K562 (cell line): ENCODE measurements around the gene TLR8. TPM values are rescaled to one million over a fixed set of nuclear protein-coding genes. Genes with fewer than 3 reads are reported as not detected.
A peak's percentile ranks its signal among the peaks of the same experiment; 100 is the strongest.

ENCODE experiments used
- ATF7 ChIP-seq: fragments of 450-650 bp; IDR thresholded peaks from 2 replicates; pipeline ENCODE4 v1.7.1; 2014; ENCODE audit warnings: mild to moderate bottlenecking, moderate library complexity
- CAMTA2 ChIP-seq: fragments of 250-450 bp; sonication (Bioruptor Pico); conservative IDR thresholded peaks from 2 replicates; pipeline ENCODE4 v1.5.1; 2022
- CBX2 ChIP-seq: fragments of 200-600 bp; sonication (generic); IDR thresholded peaks from one replicate; pipeline ENCODE4 v1.6.1; 2012; ENCODE audit warnings: mild to moderate bottlenecking, low read length, inconsistent platforms; ENCODE audit not compliant: insufficient read depth, poor library complexity, severe bottlenecking
- CREM ChIP-seq: IDR thresholded peaks from 2 replicates; pipeline ENCODE4 v1.6.1; 2014; ENCODE audit warnings: antibody characterized with exemption, low read depth
- CTBP1 ChIP-seq: fragments of 450-650 bp; IDR thresholded peaks from 2 replicates; pipeline ENCODE4 v1.6.1; 2016; ENCODE audit warnings: borderline replicate concordance
- JUND ChIP-seq, 2 experiments: IDR thresholded peaks; 2 replicates in 1 of 2; 3 replicates in 1 of 2; pipeline ENCODE4 v1.6.1; 2011; ENCODE audit warnings: borderline replicate concordance in 2 of 2, low read depth in 2 of 2, low read length in 2 of 2, improper control_type of control experiment in 1 of 2, missing biosample characterization in 1 of 2, missing genetic modification characterization in 1 of 2, missing genetic modification reagents in 1 of 2
- MCM3 ChIP-seq: fragments of 450-650 bp; IDR thresholded peaks from 2 replicates; pipeline ENCODE4 v1.6.1; 2016
- NBN ChIP-seq: fragments of 450-650 bp; IDR thresholded peaks from 2 replicates; pipeline ENCODE4 v1.6.1; 2016; ENCODE audit warnings: low read depth, mild to moderate bottlenecking
- PML ChIP-seq: IDR thresholded peaks from 2 replicates; pipeline ENCODE4 v1.6.1; 2012; ENCODE audit warnings: low read length, inconsistent platforms
- RAD21 ChIP-seq, 2 experiments: fragments of 250-450 bp in 1 of 2; fragments of 450-650 bp in 1 of 2; sonication (Bioruptor Pico) in 1 of 2; formaldehyde crosslinking in 1 of 2; IDR thresholded peaks in 1 of 2; conservative IDR thresholded peaks in 1 of 2; 2 replicates each; pipeline versions ENCODE4 v1.4.0 to v1.8.0; 2020 to 2022; ENCODE audit warnings: mild to moderate bottlenecking in 2 of 2, moderate library complexity in 1 of 2
- RBM25 ChIP-seq: fragments of 200-400 bp; formaldehyde crosslinking; IDR thresholded peaks from 2 replicates; pipeline ENCODE4 v1.6.1; 2018; ENCODE audit warnings: low read length, low read depth, moderate library complexity; ENCODE audit not compliant: severe bottlenecking
- RBM34 ChIP-seq: fragments of 200-400 bp; formaldehyde crosslinking; IDR thresholded peaks from 2 replicates; pipeline ENCODE4 v1.6.1; 2018; ENCODE audit warnings: low read length, borderline replicate concordance; ENCODE audit not compliant: insufficient read depth
- RBM39 ChIP-seq: fragments of 200-400 bp; formaldehyde crosslinking; optimal IDR thresholded peaks from 2 replicates; pipeline ENCODE3; 2018; ENCODE audit warnings: low read depth, low read length
- SNRNP70 ChIP-seq: fragments of 200-400 bp; formaldehyde crosslinking; optimal IDR thresholded peaks from 2 replicates; pipeline ENCODE3; 2017; ENCODE audit warnings: low read depth, low read length
- TGIF2 ChIP-seq: sonication (generic); formaldehyde crosslinking; IDR thresholded peaks from 2 replicates; pipeline ENCODE4 v1.8.1; 2022; ENCODE audit warnings: mild to moderate bottlenecking, missing genetic modification reagents, moderate library complexity
- U2AF1 ChIP-seq: fragments of 200-400 bp; formaldehyde crosslinking; optimal IDR thresholded peaks from 2 replicates; pipeline ENCODE3; 2017; ENCODE audit warnings: mild to moderate bottlenecking, low read depth, low read length, moderate library complexity
- ZNF197 ChIP-seq: fragments of 200-800 bp; sonication (Bioruptor generic); IDR thresholded peaks from 2 replicates; pipeline ENCODE4 v1.6.1; 2016; ENCODE audit warnings: low read depth, missing genetic modification characterization, missing compliant biosample characterization
- ZNF324 ChIP-seq: fragments of 250-450 bp; sonication (Bioruptor Pico); IDR thresholded peaks from 2 replicates; pipeline ENCODE4 v1.4.0; 2020; ENCODE audit warnings: mild to moderate bottlenecking
- ZNF551 ChIP-seq: fragments of 250-450 bp; sonication (Bioruptor Pico); IDR thresholded peaks from 2 replicates; pipeline ENCODE4 v1.5.0; 2021; ENCODE audit warnings: mild to moderate bottlenecking, moderate library complexity
- ZNF77 ChIP-seq: fragments of 250-450 bp; sonication (Bioruptor Pico); IDR thresholded peaks from 2 replicates; pipeline ENCODE4 v1.5.0; 2020
- polyA plus RNA-seq, 8 experiments: library from polyadenylated mRNA; depleted of rRNA in 4 of 8; stranded (reverse) in 5 of 8; unstranded in 3 of 8; fragments of >200 nt; fragmentation: Nextera tagmentation in 2 of 8; fragmentation: Illumina TruSeq in 1 of 8; extraction: Ambion mirVana in 2 of 8; extraction: Trizol in 1 of 8; gene quantifications; 2 replicates each; pipeline versions ENCODE4 v1.2.1 to v1.2.3, GENCODE V29; 2011 to 2014; ENCODE audit warnings: inconsistent platforms in 1 of 8, missing spikeins in 1 of 8
- total RNA-seq, 7 experiments: library from RNA; depleted of rRNA in 6 of 7; stranded (reverse); fragments of >200 nt in 6 of 7; fragmentation: Illumina TruSeq in 2 of 7; extraction: Trizol in 2 of 7; gene quantifications; 2 replicates each; pipeline versions ENCODE4 v1.2.1 to v1.2.3, GENCODE V29; 2011 to 2021; ENCODE audit warnings: low replicate concordance in 1 of 7
- TF ChIP-seq, protein P1 (sequence below): sonication (generic); formaldehyde crosslinking; IDR thresholded peaks from 2 replicates; pipeline ENCODE4 v1.8.1; 2022; ENCODE audit warnings: missing genetic modification reagents
- TF ChIP-seq, protein P2 (sequence below), 2 experiments: fragments of 450-650 bp; IDR thresholded peaks; 2 replicates each; pipeline ENCODE4 v1.6.1; 2018; ENCODE audit warnings: mild to moderate bottlenecking in 2 of 2, low read depth in 1 of 2; ENCODE audit not compliant: partially characterized antibody in 2 of 2
- TF ChIP-seq, protein P3 (sequence below): sonication (generic); formaldehyde crosslinking; IDR thresholded peaks from 2 replicates; pipeline ENCODE4 v1.8.1; 2023; ENCODE audit warnings: mild to moderate bottlenecking, missing genetic modification reagents

The TLR8 gene
- total and polyA plus RNA-seq, 9 of the 15 experiments (the other 6 are each of a cell fraction or from before 2014, with no cell fraction given), result not detected

DNA sequence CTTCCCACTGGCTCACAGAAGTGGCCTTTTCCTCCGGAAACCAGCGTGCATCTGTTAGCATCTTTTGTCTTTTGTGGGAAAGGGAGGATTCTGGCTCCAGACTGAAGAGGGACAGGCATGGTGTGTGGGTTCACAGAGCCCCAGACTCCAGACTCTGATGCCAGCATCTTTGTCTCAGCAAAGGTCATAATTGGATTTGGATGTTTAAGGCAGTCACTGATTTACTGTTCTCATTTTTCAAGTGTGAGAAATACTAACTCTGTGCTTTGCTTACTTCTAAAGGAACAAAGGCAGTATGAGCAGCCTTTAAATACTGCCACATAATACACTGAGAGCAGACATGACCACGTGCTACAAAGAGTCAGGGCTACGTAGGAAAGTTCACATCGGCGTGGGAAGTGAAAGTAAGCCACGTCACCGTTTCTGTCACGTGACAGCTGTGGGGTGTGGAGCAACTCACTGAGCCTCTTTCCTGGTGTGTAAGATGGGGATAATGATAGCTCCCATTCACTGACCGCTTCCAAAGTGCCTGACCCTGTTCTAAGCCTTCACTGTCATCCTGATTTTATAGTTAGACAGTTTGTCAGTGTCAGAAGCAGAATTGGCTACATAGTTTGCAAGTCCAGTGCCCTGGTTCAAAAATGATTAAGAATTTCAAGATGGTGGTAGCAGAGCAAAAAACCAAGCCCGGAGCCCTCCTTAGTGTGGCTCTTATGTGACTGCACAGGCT lies 43.7 kb downstream of the TLR8 start (continued):
- no peak for TF ChIP-seq CAMTA2
- TF ChIP-seq, protein P1, sequence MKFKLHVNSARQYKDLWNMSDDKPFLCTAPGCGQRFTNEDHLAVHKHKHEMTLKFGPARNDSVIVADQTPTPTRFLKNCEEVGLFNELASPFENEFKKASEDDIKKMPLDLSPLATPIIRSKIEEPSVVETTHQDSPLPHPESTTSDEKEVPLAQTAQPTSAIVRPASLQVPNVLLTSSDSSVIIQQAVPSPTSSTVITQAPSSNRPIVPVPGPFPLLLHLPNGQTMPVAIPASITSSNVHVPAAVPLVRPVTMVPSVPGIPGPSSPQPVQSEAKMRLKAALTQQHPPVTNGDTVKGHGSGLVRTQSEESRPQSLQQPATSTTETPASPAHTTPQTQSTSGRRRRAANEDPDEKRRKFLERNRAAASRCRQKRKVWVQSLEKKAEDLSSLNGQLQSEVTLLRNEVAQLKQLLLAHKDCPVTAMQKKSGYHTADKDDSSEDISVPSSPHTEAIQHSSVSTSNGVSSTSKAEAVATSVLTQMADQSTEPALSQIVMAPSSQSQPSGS, result no peak
- TF ChIP-seq RBM39, result no peak
- no peak for TF ChIP-seq ZNF551 (CRISPR knock-in tag)
- no peak for TF ChIP-seq TGIF2 (CRISPR knock-in tag)
- TF ChIP-seq SNRNP70, result no peak
- TF ChIP-seq RAD21 (CRISPR knock-in tag; conservative IDR thresholded peaks at IDR 0.05 in 1 of 2, IDR thresholded peaks at IDR 0.05 in 1 of 2), result no peak
- TF ChIP-seq U2AF1, result no peak
- TF ChIP-seq, protein P2, sequence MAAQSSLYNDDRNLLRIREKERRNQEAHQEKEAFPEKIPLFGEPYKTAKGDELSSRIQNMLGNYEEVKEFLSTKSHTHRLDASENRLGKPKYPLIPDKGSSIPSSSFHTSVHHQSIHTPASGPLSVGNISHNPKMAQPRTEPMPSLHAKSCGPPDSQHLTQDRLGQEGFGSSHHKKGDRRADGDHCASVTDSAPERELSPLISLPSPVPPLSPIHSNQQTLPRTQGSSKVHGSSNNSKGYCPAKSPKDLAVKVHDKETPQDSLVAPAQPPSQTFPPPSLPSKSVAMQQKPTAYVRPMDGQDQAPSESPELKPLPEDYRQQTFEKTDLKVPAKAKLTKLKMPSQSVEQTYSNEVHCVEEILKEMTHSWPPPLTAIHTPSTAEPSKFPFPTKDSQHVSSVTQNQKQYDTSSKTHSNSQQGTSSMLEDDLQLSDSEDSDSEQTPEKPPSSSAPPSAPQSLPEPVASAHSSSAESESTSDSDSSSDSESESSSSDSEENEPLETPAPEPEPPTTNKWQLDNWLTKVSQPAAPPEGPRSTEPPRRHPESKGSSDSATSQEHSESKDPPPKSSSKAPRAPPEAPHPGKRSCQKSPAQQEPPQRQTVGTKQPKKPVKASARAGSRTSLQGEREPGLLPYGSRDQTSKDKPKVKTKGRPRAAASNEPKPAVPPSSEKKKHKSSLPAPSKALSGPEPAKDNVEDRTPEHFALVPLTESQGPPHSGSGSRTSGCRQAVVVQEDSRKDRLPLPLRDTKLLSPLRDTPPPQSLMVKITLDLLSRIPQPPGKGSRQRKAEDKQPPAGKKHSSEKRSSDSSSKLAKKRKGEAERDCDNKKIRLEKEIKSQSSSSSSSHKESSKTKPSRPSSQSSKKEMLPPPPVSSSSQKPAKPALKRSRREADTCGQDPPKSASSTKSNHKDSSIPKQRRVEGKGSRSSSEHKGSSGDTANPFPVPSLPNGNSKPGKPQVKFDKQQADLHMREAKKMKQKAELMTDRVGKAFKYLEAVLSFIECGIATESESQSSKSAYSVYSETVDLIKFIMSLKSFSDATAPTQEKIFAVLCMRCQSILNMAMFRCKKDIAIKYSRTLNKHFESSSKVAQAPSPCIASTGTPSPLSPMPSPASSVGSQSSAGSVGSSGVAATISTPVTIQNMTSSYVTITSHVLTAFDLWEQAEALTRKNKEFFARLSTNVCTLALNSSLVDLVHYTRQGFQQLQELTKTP (IDR thresholded peaks at IDR 0.05; ENCODE audit: low read depth in 1 of 2, partially characterized antibody in 2 of 2), result peak in 1 of 2 experiments; percentile 22
- no peak for TF ChIP-seq RBM34
- TF ChIP-seq MCM3, result no peak
- no peak for TF ChIP-seq ZNF324 (CRISPR knock-in tag)
- no peak for TF ChIP-seq ZNF77
- TF ChIP-seq NBN, result no peak
- TF ChIP-seq JUND (IDR thresholded peaks at IDR 0.05; ENCODE audit: borderline replicate concordance, low read depth, low read length), result peak; percentile 74
- TF ChIP-seq JUND (tag; IDR thresholded peaks at IDR 0.05; ENCODE audit: borderline replicate concordance, low read depth, low read length), result peak; percentile 84; the same call in 2 of the 3 replicates
- TF ChIP-seq, protein P3, sequence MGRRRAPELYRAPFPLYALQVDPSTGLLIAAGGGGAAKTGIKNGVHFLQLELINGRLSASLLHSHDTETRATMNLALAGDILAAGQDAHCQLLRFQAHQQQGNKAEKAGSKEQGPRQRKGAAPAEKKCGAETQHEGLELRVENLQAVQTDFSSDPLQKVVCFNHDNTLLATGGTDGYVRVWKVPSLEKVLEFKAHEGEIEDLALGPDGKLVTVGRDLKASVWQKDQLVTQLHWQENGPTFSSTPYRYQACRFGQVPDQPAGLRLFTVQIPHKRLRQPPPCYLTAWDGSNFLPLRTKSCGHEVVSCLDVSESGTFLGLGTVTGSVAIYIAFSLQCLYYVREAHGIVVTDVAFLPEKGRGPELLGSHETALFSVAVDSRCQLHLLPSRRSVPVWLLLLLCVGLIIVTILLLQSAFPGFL (CRISPR knock-in tag), result no peak
- no peak for TF ChIP-seq CTBP1
- TF ChIP-seq CBX2, result no peak
- peak; percentile 82 for TF ChIP-seq ZNF197 (CRISPR knock-in tag)
- peak; percentile 85 for TF ChIP-seq ATF7
- no peak for TF ChIP-seq RBM25
- peak; percentile 92 for TF ChIP-seq CREM
- no peak for TF ChIP-seq PML
